HG02852 (cell line): Measurements from ENCODE around the gene ZBTB1.
"Not testable (repeated sequence)": the region's sequence is repeated elsewhere in the genome, so short reads cannot be mapped to it uniquely, and the experiment has no call there.

Source experiments
- ATAC-seq: cut with Tn5 transposase; IDR thresholded peaks from one replicate; pipeline ENCODE4 v1.9.1; 2021; ENCODE audit warnings: mild to moderate bottlenecking, moderate library complexity; ENCODE audit not compliant: unreplicated experiment

ZBTB1 gene

DNA sequence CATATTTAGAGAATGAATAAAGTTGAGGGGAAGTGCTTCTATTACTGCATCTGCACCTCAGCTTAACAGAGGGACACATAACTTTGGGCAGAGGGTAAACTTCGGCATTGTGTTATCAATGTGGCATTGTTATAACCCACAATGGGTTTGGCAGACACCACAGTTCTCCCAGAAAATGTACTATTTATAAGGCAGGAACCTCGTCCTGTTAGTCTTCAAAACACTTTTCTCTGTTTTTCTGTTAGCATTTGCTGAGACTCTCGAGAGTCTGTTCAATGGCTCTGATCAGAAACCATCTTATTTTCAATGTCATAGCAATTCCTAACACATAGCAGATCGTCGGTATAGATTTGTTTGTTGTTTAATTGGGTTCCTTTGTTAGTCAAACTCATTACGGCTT, 59.1 kb downstream of the ZBTB1 start:
- ATAC-seq = no peak

DNA sequence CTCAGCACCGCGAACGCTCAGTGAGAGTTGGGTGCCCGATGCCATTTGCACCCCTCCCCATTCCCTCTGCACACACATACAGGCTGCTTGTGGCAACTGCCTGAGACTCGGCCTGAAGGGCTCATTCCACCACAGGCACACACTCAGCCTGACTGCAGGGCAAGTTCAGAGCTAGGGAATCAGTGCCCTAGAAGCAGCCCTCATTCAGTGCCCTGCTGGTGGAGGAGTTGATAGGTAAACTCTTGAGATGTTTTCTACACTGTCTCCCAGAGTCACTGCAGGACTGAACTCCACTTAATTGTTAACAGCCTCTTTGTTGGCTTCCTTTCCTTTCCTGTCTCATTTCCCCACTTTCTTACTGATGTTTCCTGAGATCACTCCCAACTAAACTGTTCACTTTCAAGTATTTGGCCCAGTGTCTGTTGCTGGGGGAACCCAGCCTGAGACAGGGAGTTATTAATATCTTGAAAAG, 62.1 kb downstream of the ZBTB1 start:
- ATAC-seq = no peak

DNA sequence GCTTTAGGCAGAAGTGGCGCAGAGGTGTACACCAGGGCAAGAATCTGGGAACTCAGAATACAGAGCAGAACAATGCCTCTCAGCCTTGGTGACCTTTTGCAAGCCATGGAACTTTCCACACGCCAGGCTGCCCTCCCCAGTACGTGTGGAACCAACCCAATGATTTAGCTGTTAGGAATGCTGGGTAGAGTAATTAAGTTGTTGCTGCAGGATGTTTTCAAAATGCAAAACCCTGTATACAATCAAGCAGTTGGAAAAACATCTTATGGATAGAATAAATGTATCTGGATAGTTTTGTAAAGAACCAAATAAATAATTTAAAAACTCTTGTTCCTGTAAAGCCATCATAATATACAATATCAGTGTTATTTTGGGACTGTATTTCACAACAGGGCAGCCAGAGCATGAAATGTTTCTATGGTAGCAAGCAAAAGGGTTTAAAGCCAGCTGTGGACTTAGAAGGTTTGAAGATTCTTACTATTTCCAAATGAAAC, 64.6 kb downstream of the ZBTB1 start:
- ATAC-seq = no peak

DNA sequence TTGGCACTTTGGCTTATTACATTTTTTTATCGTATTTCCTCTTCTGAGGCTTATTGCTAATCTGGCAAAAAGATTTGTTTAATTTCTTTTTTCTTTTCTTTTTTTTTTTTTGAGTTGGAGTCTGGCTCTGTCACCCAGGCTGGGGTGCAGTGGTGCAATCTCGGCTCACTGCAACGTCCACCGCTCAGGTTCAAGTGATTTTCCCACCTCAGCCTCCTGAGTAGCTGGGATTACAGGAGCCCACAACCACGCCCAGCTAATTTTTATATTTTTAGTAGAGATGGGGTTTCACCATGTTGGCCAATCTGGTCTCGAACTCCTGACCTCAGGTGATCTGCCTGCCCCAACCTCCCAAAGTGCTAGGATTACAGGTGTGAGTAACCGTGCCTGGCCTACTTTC, 65.1 kb downstream of the ZBTB1 start:
- ATAC-seq = not testable (repeated sequence)

DNA sequence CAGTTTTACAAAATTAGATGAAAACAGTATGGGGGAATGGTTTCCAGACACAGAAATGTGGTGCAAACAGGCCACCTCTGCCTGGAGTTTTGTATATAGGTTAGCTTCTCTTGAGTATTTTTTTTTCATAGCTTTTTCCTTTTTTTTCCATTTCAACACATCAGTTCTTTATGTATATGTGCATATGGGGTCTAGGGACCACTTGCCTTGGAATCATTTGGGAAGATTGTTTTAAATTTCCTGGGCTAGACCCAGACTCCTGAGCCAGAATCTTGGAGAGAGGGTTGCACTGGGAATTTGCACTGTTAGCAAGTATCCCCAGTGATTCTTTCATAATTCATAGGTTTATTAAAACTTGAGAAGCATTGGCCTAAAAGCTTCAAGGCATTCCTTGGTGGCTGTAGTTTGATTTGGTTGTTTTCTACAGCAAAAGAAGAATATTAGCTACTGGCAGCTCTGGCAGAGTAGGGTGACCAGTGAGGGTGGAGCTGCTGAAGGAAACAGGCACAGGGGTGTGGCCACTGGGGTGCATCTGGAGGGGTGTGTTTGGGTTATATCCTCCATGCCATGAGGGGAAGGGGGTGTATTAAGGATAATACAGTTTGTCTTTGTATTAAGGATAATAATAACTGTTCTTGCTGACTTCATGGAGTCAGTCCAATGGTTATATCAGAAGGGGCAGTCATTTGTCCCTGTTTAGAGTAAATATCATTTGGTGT, 68.0 kb downstream of the ZBTB1 start:
- ATAC-seq = no peak

DNA sequence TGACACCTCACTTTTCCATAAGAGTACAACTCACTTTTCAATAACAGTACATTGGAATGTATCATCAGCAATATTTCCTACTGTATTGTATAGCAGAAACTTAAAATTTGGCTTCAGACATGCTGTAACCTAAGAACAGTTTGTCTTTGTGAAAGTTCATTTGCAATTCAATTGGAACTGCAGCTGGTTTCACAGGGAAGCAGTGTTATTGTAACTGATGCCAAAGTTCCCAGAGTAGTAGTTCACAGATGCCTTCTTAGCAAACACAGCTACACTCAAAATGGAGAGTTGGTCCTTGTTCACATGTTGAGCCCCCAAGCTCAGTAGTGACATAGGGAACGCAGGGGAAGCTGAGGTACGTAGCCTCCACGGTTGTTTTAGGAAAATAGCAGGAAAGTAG, 68.5 kb downstream of the ZBTB1 start:
- no peak for ATAC-seq
